MM.1S (cell line): ENCODE data around the gene ENOX1.

Experiments used
- DNase-seq: peaks from one replicate; pipeline ENCODE4 v3.0.0-alpha.2; 2015
- H2AFZ ChIP-seq: fragments of 300-600 bp; sonication (generic); 2 replicates; pipeline ENCODE4 v1.6.0; 2016; ENCODE audit warnings: antibody characterized with exemption, low read length
- H3F3A ChIP-seq: fragments of 300-600 bp; sonication (generic); 2 replicates; pipeline ENCODE4 v1.6.1; 2016; ENCODE audit warnings: mild to moderate bottlenecking, antibody characterized with exemption, low read length, moderate library complexity, mixed read lengths; ENCODE audit not compliant: insufficient read depth
- H3K27ac ChIP-seq: fragments of 300-600 bp; sonication (generic); 2 replicates; pipeline ENCODE4 v1.5.1; 2016; ENCODE audit warnings: mild to moderate bottlenecking, low read length
- H3K27me3 ChIP-seq: fragments of 300-600 bp; sonication (generic); replicated peaks from 2 replicates; pipeline ENCODE4 v1.6.0; 2016; ENCODE audit warnings: low read length; ENCODE audit not compliant: insufficient read depth
- H3K36me3 ChIP-seq: fragments of 300-600 bp; sonication (generic); replicated peaks from 2 replicates; pipeline ENCODE4 v1.6.1; 2016; ENCODE audit warnings: mild to moderate bottlenecking, low read length, mixed read lengths; ENCODE audit not compliant: insufficient read depth
- H3K4me1 ChIP-seq: fragments of 300-600 bp; sonication (generic); 2 replicates; pipeline ENCODE4 v1.6.1; 2016; ENCODE audit warnings: low read length, mixed read lengths
- H3K4me2 ChIP-seq: fragments of 300-600 bp; sonication (generic); 2 replicates; pipeline ENCODE4 v1.6.0; 2016; ENCODE audit warnings: low read depth, low read length
- H3K4me3 ChIP-seq: fragments of 300-600 bp; sonication (generic); 2 replicates; pipeline ENCODE4 v1.5.1; 2016; ENCODE audit warnings: low read length, mixed read lengths
- H3K79me2 ChIP-seq: fragments of 300-600 bp; sonication (generic); 2 replicates; pipeline ENCODE4 v1.6.1; 2016; ENCODE audit warnings: mixed run types, low read length, mixed read lengths
- H3K9ac ChIP-seq: fragments of 300-600 bp; sonication (generic); 2 replicates; pipeline ENCODE4 v1.6.1; 2016; ENCODE audit warnings: low read length, mixed read lengths
- H3K9me2 ChIP-seq: fragments of 300-600 bp; sonication (generic); replicated peaks from 2 replicates; pipeline ENCODE4 v1.6.1; 2016; ENCODE audit warnings: mild to moderate bottlenecking, low read length, mixed read lengths; ENCODE audit not compliant: insufficient read depth
- H3K9me3 ChIP-seq: fragments of 300-600 bp; sonication (generic); replicated peaks from 2 replicates; pipeline ENCODE4 v1.6.1; 2016; ENCODE audit warnings: mild to moderate bottlenecking, low read length, mixed read lengths; ENCODE audit not compliant: insufficient read depth
- H4K20me1 ChIP-seq: fragments of 300-600 bp; sonication (generic); 2 replicates; pipeline ENCODE4 v1.6.1; 2016; ENCODE audit warnings: mild to moderate bottlenecking, low read length, moderate library complexity, mixed read lengths; ENCODE audit not compliant: insufficient read depth
- EZH2 ChIP-seq: fragments of 300-600 bp; sonication (generic); optimal IDR thresholded peaks from 2 replicates; pipeline ENCODE3; 2017; ENCODE audit warnings: low read depth, mild to moderate bottlenecking, antibody characterized with exemption, low read length, mixed read lengths
- EZH2phosphoT487 ChIP-seq: fragments of 300-600 bp; sonication (generic); IDR thresholded peaks from 2 replicates; pipeline ENCODE4 v1.6.1; 2018; ENCODE audit warnings: antibody characterized with exemption, low read length
- TF ChIP-seq, protein P1 (sequence below): fragments of 300-600 bp; sonication (generic); IDR thresholded peaks from 2 replicates; pipeline ENCODE4 v1.5.1; 2016; ENCODE audit warnings: antibody characterized with exemption, low read length, mixed read lengths

Gene ENOX1

DNA sequence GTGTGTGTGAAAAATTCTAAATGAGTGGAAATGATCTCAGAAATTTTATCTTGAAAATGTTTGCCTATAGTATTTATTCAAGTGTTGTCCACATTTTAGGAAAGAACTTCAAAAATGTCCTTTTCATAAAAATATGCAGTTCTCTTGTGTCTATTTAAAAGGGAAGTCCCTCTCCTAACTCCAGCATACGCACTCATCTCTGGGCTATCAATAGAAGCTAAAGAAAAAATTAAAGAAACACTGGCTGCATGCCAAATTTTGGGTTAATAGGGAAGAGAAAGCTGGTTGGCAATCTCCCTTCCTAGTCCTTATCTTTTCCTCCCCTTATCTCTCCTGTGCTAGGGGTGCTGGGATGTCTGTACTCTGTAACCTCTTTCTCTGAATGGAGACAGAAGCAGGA, 313.3 kb downstream of the ENOX1 start:
- H4K20me1 ChIP-seq: no peaks in the 10 kb centered on the region
- H3F3A ChIP-seq: no peaks in the 10 kb centered on the region
- TF ChIP-seq EZH2phosphoT487 (no peak), EZH2 (no peak)
- TF ChIP-seq, protein P1, sequence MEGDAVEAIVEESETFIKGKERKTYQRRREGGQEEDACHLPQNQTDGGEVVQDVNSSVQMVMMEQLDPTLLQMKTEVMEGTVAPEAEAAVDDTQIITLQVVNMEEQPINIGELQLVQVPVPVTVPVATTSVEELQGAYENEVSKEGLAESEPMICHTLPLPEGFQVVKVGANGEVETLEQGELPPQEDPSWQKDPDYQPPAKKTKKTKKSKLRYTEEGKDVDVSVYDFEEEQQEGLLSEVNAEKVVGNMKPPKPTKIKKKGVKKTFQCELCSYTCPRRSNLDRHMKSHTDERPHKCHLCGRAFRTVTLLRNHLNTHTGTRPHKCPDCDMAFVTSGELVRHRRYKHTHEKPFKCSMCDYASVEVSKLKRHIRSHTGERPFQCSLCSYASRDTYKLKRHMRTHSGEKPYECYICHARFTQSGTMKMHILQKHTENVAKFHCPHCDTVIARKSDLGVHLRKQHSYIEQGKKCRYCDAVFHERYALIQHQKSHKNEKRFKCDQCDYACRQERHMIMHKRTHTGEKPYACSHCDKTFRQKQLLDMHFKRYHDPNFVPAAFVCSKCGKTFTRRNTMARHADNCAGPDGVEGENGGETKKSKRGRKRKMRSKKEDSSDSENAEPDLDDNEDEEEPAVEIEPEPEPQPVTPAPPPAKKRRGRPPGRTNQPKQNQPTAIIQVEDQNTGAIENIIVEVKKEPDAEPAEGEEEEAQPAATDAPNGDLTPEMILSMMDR: no peak
- H3K27me3 ChIP-seq: no peaks in the 10 kb centered on the region
- H3K79me2 ChIP-seq: no peaks in the 10 kb centered on the region
- H3K27ac ChIP-seq: no peak overlapping the region
- H3K9ac ChIP-seq: no peak overlapping the region
- no peak overlapping the region for H3K4me2 ChIP-seq
- no peaks in the 10 kb centered on the region for H3K36me3 ChIP-seq
- no peak overlapping the region for H3K4me3 ChIP-seq
- no peaks in the 10 kb centered on the region for H3K4me1 ChIP-seq
- H3K9me2 ChIP-seq: no peaks in the 10 kb centered on the region
- no peak overlapping the region for H2AFZ ChIP-seq
- H3K9me3 ChIP-seq: no peaks in the 10 kb centered on the region
- DNase-seq: no peak

DNA sequence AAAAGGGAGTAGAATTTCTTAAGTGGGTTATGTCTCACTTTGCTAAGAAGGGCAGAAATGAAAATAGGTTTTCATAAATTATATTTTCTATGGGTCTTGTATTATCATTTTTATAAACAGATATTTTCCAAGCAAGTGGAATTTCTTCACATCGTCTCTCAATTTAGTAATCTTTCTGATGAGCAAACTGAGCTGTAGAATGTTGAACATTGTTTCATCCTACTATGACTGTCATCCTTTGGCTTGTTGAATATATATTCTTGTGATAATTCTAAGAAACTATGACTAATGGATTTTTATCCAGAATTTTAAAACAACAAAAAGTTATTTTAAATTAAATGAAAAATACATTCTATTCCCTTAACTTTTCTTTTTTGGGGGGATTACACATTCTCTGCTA, 313.8 kb downstream of the ENOX1 start:
- no peak overlapping the region for H3K4me3 ChIP-seq
- H3K9me2 ChIP-seq: no peaks in the 10 kb centered on the region
- H3K36me3 ChIP-seq: no peaks in the 10 kb centered on the region
- no peaks in the 10 kb centered on the region for H3K9me3 ChIP-seq
- H3K9ac ChIP-seq: no peak overlapping the region
- no peaks in the 10 kb centered on the region for H4K20me1 ChIP-seq
- H3K79me2 ChIP-seq: no peaks in the 10 kb centered on the region
- H3K27me3 ChIP-seq: no peaks in the 10 kb centered on the region
- no peaks in the 10 kb centered on the region for H3F3A ChIP-seq
- TF ChIP-seq, protein P1: no peak
- no peak for TF ChIP-seq EZH2phosphoT487
- no peak for TF ChIP-seq EZH2
- no peak overlapping the region for H3K4me2 ChIP-seq
- H2AFZ ChIP-seq: no peak overlapping the region
- no peaks in the 10 kb centered on the region for H3K4me1 ChIP-seq
- no peak for DNase-seq
- no peak overlapping the region for H3K27ac ChIP-seq

GRCh38 chr13:43472339-43472738, 314.4 kb downstream of the ENOX1 start:
- Histone ChIP-seq H3K9me3 (no peaks in the 10 kb centered on the region), H3K4me3 (no peak overlapping the region), H3K79me2 (no peaks in the 10 kb centered on the region), H3K9me2 (no peaks in the 10 kb centered on the region), H3K27ac (no peak overlapping the region), H3K4me2 (no peak overlapping the region), H3K36me3 (no peaks in the 10 kb centered on the region), H3K9ac (no peak overlapping the region), H3F3A (no peaks in the 10 kb centered on the region), H4K20me1 (no peaks in the 10 kb centered on the region), H3K4me1 (no peaks in the 10 kb centered on the region), H3K27me3 (no peaks in the 10 kb centered on the region), H2AFZ (no peak overlapping the region)
- TF ChIP-seq EZH2phosphoT487 (no peak), EZH2 (no peak)
- TF ChIP-seq, protein P1: no peak
- DNase-seq: no peak
